Bronchial smooth muscle cell (primary cell): Measurements from ENCODE around the gene MYPOP. TPM values are rescaled to one million over a fixed set of nuclear protein-coding genes. Genes with fewer than 3 reads are reported as not detected.

Experiments used
- total RNA-seq: library from RNA; depleted of rRNA; stranded (reverse); fragments of >200 nt; gene quantifications from 2 replicates; pipeline ENCODE4 v1.2.1, GENCODE V29; 2014

The MYPOP gene, protein sequence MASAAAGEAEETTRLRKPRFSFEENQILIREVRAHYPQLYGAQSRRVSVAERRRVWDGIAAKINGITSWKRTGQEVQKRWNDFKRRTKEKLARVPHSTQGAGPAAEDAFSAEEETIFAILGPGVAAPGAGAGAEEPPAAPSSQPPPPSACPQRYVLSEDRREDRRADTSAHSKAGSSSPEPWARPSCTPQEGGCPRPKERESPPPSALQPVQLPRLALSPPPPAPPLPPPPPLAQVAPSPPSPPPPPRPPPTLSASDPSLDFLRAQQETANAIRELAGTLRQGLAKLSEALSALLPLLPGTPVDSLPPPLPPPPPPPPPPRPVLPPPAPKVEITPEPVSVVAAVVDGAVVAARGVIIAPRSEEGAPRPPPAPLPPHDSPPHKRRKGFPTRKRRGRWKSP
- 0.69 and 0.79 TPM in 2 replicates for total RNA-seq

DNA sequence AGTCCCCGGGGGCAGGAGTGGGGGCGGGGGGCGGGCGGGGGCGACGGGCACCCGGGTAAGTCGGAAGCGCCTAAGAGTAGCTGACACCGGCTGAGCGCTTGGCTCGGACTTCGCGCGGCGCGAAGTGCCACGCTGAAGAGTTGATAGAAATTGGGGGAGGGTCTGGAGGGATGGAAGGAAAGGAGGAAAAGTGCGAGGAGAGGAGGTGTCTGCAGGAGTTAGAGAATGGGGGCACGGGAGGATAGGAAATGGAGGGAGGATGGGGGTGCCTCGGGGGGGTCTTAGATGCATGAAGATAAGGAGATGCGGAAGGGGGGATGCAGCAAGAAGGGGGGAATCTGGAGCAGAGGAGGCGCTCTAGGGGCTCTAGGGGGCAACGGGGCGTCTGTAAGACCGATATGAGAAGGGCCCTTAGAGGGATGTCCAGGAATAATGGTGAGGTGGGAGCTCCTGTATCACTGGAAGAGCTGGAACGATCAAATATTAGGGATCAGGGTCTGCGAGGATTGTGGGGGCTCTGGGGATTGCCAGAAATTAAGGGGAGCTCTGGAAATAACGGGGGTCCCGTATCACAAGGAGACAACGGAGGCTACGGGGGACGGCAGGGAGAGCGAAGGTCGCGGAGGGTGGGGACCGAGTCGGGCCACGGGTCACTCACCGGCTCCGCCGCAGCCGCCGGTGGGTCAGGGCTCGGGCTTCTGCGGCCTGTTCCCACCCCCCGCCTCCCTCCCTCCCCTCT lies at the start of gene MYPOP:
Gene MYPOP (minus strand): TSS at position 702 of the 739 bp plus-strand sequence. CDS start 840 bp downstream, outside the sequence.

DNA sequence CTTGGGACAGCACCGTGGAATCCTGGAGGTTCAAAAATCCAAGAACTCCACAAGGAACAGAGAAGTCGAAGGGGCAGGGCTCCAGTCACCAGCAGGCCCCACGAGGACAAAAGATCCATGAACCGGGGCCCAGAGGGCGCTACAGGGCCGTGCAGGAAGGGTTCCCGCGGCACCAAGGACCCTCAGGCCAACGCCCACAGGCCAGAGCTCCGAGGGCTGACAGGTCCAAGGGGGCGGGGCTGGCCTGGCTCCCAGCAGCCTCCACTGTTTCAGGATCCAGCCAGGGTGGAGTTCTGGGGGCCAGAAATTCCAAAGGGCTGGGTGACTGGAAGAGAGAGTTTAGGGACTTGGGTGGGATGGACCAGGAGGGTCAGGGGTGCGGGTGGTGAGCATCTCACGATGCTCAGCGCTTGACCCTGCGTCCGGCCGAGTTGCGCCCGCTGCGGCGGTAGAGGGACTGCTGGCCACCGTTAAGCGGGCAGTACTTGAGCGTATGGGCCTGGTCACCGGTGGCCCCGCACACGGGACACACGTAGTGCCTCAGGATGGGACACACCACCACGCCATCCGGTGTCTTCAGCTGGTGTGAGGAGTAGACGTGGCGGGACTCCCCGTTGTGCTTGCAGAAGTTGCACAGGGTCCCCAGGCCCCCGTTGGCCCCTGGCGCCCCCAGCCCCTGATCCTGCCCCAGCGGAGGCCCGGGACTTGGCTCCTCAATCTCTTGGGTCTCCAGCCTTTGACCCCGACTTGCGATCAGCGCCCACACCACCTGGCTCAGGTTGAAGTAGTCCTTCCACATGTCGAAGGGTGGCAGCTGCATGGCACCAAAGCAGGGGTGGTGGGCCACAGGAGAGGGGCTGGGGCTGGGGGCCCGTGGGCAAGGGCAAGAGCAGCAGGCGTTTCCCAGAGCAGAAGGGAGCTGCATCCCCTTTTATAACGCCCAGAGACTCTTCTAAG lies 11.7 kb upstream of the MYPOP start, which contains the start of gene NANOS2:
Gene NANOS2 (minus strand): TSS at position 905 of the 957 bp plus-strand sequence. CDS start 85 bp downstream, at position 820.

GRCh38 chr19:45885556-45886426 lies 16.6 kb downstream of the MYPOP start, which contains the start of gene IRF2BP1:
TSS of gene IRF2BP1 (minus strand) at chr19:45886141. CDS start at chr19:45885774, 367 bp downstream.

DNA sequence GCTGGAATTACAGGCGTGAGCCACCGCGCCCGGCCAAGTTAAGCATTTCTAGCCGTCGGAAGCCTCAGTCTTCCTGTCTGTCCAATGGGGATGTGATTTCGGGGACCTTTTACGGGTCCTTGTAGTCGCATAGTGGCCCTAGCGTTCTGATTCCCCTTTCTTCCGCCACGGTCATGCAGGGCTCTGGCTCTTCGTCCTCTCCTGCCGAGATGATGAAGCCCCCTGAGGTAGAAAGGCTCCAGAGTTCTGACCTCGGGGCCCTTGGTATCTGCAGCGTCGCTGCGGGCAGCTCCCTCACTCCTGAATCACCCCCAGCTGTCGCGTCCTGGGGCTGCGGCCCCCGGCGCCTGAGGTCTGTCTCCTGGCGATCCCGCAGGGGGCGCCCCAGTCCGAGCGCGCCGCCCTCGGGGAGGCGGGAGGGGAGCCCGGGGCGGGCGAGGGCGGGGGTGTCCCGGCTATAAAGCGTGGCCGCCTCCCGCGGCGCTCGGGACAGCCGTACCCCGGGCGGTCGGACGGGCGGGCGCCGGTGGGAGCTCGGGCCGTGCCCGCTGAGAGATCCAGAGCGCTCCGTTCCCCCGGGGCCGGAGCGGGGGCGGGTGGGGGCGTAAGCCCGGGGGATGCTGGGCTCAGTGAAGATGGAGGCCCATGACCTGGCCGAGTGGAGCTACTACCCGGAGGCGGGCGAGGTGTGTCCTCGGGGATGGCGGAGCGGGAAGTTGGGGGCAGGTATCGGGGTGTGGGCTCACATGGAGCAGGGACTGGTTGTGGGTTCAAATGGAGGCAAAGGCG lies 38.4 kb downstream of the MYPOP start, which contains the start of gene FOXA3:
Gene FOXA3 (plus strand): TSS at position 487 of the 789 bp plus-strand sequence. CDS start 131 bp downstream, at position 618.

DNA sequence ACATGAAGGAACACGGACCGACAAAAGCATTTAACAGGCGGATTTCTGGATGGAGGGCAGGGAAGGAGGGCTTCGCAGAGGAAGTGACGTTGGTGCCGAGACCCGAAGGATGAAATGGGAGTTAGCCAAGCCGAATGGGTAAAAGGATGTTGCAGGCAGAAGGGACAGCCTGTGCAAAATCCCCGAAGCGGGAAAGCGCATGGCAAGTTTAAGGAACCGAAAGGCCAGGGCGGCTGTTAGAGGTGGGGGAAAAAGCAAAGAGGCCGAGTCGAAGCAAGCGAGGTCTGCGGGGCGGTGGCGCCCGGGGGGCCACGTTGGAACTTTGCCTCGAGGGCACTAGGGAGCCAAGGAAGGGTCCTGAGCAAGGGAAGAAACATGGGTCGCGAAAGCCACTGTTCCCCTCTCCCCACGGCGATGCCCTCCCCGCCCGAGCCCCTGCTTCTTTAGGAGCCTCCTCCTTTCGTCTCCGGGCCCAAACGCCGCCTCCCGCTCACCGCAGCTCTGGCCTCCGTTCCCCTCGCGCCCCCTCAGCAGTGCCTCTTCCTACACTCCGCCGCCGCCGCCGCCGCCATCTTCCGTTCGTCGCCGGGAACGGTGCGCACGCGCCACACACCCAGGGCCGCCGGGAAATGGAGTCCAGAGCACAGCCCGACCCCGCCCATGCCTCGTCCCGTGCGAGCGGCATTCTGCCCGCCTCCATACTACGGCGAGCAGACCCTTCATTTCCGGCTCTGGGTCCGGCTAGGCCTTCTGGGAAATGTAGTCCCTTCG lies 39.7 kb downstream of the MYPOP start, which contains the start of gene SYMPK:
Gene SYMPK (minus strand): TSS at position 584 of the 771 bp plus-strand sequence. CDS start 8,652 bp downstream, outside the sequence.

Other genes starting within 250 kb of the MYPOP start
- 0.09 and 0.16 TPM in 2 replicates for gene GIPR, start 234.4 kb downstream of the MYPOP start, total RNA-seq
- gene SNRPD2, start 210.7 kb downstream of the MYPOP start, total RNA-seq = 843 and 916 TPM in 2 replicates
- 1.6 and 5.8 TPM in 2 replicates for gene QPCTL, start 209.9 kb downstream of the MYPOP start, total RNA-seq
- gene FBXO46, start 171.7 kb downstream of the MYPOP start, total RNA-seq = 2.4 and 2.6 TPM in 2 replicates
- not detected in 2 replicates for gene MEIOSIN, start 169.2 kb downstream of the MYPOP start, total RNA-seq
- 6.7 and 7.4 TPM in 2 replicates for gene SIX5, start 133.4 kb downstream of the MYPOP start, total RNA-seq
- gene DMPK, start 120.1 kb downstream of the MYPOP start, total RNA-seq = 51.5 and 57.4 TPM in 2 replicates
- 16.7 and 21.2 TPM in 2 replicates for gene DMWD, start 109.8 kb downstream of the MYPOP start, total RNA-seq
- 0.09 and 0.16 TPM in 2 replicates for gene RSPH6A, start 87.3 kb downstream of the MYPOP start, total RNA-seq
- 27.0 and 36.0 TPM in 2 replicates for gene SYMPK, start 39.5 kb downstream of the MYPOP start, total RNA-seq
- not detected in 2 replicates for gene FOXA3, start 38.3 kb downstream of the MYPOP start, total RNA-seq
- 17.8 and 18.1 TPM in 2 replicates for gene IRF2BP1, start 16.5 kb downstream of the MYPOP start, total RNA-seq
- gene NANOS2, start 12.2 kb upstream of the MYPOP start, total RNA-seq = not detected in 2 replicates
- under 0.01 TPM in 2 replicates for gene NOVA2, start 71.3 kb upstream of the MYPOP start, total RNA-seq
- gene CCDC61, start 92.9 kb upstream of the MYPOP start, total RNA-seq = 6.6 and 9.0 TPM in 2 replicates
- gene PGLYRP1, start 120.4 kb upstream of the MYPOP start, total RNA-seq = not detected in 2 replicates
- gene IGFL4, start 138.4 kb upstream of the MYPOP start, total RNA-seq = 0.16 TPM in 1 of 2 replicates, not detected in the other
- not detected in 2 replicates for gene IGFL3, start 222.1 kb upstream of the MYPOP start, total RNA-seq
- gene IGFL2, start 245.6 kb upstream of the MYPOP start, total RNA-seq = not detected in 2 replicates